T47D (cell line): Measurements from ENCODE around the gene HLA-DRA.

Experiments
- DNase-seq, 2 experiments: peaks; one replicate each; pipeline versions ENCODE4 v3.0.0 to v3.0.0-alpha.2; 2011 to 2012; ENCODE audit warnings: low read depth in 1 of 2, low spot score in 1 of 2
- JUND ChIP-seq: IDR thresholded peaks from 2 replicates; pipeline ENCODE4 v1.6.1; 2012; ENCODE audit warnings: low read depth
- in situ Hi-C: cut with HindIII; loops from 2 replicates; pipeline ENCODE4 v1.10.0; 2016; ENCODE audit warnings: low sequenced_read_pairs, low pct_unique_long_range_greater_than_20kb

The HLA-DRA gene

GRCh38 chr6:32436995-32437836, 2.5 kb upstream of the HLA-DRA start:
- TF ChIP-seq JUND = no peak
- DNase-seq = no peak
- in situ Hi-C loops = no loop called here

GRCh38 chr6:32439139-32439538, 548 bp upstream of the HLA-DRA start:
- in situ Hi-C loops = no loop called here
- DNase-seq = no peak
- TF ChIP-seq JUND = no peak

- TF ChIP-seq JUND = no peak
- in situ Hi-C loops = no loop called here
Observed at GRCh38 chr6:32442243-32442667, 2.6 kb downstream of the HLA-DRA start.

GRCh38 chr6:32442977-32443552, 3.4 kb downstream of the HLA-DRA start:
- TF ChIP-seq JUND = no peak
- DNase-seq = no peak
- in situ Hi-C loops = no loop called here

More at GRCh38 chr6:32442243-32442667, 2.6 kb downstream of the HLA-DRA start:
- DNase-seq = no peak

DNA sequence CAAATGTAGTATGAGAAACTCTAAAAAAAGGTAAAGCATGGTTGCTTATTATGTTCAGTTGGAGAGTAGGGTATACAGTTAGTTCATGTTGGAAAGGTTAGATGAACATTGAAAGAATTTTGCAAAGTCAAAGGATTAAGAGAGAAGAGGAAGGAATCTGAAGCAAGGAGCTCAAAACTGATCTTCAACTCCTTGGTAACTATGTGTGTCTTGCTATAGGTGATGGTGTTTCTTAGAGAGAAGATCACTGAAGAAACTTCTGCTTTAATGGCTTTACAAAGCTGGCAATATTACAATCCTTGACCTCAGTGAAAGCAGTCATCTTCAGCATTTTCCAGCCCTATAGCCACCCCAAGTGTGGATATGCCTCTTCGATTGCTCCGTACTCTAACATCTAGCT, 4.7 kb downstream of the HLA-DRA start:
- in situ Hi-C loops = no loop called here
- no peak for DNase-seq
- no peak for TF ChIP-seq JUND

DNA sequence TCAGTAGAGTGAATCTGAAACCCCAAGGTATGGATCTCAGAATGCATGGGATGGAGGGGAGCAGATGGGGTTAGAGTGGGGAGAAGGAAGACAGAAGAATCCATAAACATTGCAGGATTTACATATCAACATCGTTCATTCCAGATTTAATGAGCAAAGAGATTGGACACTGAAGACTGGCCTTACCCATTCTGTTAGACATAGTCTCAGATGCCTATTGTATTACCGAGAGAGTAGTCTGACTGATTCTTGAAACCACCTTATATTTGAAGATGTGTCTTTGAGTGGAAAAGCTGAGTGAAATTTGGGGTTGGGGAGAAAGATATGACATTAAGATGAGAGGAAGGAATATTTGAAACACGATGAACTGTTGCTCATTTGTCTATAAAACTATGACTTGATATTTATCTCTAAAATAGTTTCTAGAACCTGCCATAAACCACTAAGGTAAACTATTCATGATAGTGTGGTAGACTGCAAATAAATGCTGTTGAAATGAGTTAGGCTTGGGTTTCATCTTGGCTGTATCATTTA, 5.7 kb downstream of the HLA-DRA start:
- DNase-seq = no peak
- in situ Hi-C loops = no loop called here
- no peak for TF ChIP-seq JUND

DNA sequence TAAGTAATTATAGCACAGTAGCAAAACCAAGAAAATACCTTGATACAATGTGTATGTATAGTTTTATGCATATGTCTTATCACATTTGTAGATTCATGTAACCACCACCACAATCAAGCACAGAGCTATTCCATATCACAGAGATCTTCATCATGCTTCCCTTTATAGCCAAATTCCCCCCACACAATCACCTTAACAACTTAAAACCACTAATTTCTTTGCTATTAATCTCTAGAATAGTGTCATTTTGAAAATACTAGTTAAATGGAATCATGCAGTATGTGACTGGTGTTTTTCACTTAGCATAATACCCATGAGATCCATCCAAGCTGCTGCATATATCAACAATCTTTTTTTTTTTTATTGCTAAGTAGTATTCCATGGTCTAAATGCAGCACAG, 8.2 kb downstream of the HLA-DRA start:
- no peak for DNase-seq
- in situ Hi-C loops = no loop called here
- TF ChIP-seq JUND = no peak

- DNase-seq = no peak
- in situ Hi-C loops = no loop called here
- no peak for TF ChIP-seq JUND
Observed at GRCh38 chr6:32449088-32449736, 9.5 kb downstream of the HLA-DRA start.

GRCh38 chr6:32457054-32457453, 17.4 kb downstream of the HLA-DRA start:
- DNase-seq = no peak
- TF ChIP-seq JUND = no peak
- in situ Hi-C loops = no loop called here

- in situ Hi-C loops = no loop called here
- peak in 1 of 2 experiments; percentile 81 for DNase-seq
- no peak for TF ChIP-seq JUND
Observed at GRCh38 chr6:32459781-32460424, 20.2 kb downstream of the HLA-DRA start.

GRCh38 chr6:32460528-32460927, 20.8 kb downstream of the HLA-DRA start:
- in situ Hi-C loops = no loop called here
- TF ChIP-seq JUND = no peak
- DNase-seq = peak in 1 of 2 experiments; percentile 52

DNA sequence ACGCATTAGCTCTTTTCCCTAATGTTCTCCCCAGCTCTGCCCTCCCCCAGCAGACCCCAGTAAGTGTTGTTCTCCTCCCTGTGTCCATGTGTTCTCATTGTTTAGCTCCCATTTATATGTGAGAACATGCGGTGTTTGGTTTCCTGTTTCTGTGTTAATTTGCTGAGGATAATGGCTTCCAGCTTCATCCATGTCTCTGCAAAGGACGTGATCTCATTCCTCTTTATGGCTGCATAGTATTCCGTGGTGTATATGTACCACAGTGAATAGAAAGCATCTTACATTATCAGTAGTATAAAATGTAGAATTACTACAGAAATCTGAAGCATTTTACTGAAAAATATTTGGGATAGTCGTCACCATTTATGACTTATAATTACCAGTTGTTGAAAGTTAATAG, 21.8 kb downstream of the HLA-DRA start:
- DNase-seq = no peak
- no peak for TF ChIP-seq JUND
- in situ Hi-C loops = no loop called here
